Pons (tissue), 1 donor: ENCODE results near the gene FOLH1.
"Not testable (repeated sequence)": the region's sequence is repeated elsewhere in the genome, so short reads cannot be mapped to it uniquely, and the experiment has no call there.

Experiments
- DNase-seq: peaks from one replicate; pipeline ENCODE4 v3.0.0-alpha.2; 2016; ENCODE audit warnings: low spot score

The FOLH1 gene

DNA sequence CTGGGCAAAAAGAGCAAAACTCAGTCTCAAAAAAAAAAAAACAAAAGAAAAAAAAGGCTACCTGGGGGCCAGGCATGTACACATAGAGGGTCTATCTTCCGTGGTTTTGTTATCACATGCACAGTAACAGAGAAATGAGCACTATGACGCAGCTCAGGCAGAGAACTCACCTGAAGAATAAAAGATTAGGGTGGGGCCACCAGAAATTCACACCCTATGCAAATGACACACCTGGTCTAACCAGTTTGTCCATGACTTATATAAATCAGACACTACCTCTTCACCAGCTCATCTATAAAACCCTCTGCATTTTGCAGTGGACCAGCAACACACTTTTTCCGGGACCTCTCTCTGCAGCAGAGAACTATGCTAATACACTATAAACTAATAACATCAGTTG is 30.5 kb downstream of the FOLH1 start:
- not testable (repeated sequence) for DNase-seq

- not testable (repeated sequence) for DNase-seq
Measured at GRCh38 chr11:49175378-49175777, 33.0 kb downstream of the FOLH1 start.

GRCh38 chr11:49174691-49175366 is 33.6 kb downstream of the FOLH1 start:
- DNase-seq, result not testable (repeated sequence)

DNA sequence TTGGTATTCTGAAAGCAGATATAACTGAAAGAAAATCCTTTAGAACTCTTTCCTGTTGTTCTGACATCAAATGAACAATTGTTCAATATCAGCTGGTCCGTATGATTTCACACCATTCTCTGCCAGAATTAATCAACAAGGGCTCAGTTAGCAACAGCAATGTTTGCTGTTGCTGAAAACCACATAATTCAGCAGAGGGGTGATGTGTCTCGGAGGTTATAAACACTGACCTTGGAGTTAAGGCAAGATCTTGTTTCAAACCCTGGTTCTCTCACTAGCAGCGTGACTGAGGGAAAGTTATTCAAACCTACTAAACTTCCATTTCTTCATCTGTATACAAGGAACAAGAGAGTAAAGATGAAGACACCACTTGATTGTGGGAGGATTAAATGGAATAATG is 36.8 kb downstream of the FOLH1 start:
- DNase-seq, result peak; percentile 94

GRCh38 chr11:49169579-49169978 is 38.8 kb downstream of the FOLH1 start:
- DNase-seq, result not testable (repeated sequence)

GRCh38 chr11:49168992-49169391 is 39.4 kb downstream of the FOLH1 start:
- DNase-seq, result not testable (repeated sequence)

DNA sequence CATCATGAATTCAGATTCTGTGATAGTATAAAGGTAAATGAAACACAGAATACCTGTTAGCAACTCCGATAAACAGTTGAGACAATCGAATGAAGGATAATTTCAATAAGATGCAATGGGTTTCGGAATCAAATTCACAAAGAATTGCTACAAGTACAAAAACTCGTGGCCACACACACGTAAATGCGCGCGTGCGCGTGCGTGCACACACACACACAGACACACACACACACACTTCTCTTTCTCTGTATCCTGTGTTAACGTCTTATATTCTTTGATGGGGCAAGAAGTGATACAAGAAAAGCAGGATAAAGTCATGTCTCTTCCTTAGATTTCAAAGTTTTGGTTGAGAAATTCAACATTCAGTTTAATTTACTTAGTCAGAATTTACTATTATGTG is 57.2 kb downstream of the FOLH1 start:
- no peak for DNase-seq

DNA sequence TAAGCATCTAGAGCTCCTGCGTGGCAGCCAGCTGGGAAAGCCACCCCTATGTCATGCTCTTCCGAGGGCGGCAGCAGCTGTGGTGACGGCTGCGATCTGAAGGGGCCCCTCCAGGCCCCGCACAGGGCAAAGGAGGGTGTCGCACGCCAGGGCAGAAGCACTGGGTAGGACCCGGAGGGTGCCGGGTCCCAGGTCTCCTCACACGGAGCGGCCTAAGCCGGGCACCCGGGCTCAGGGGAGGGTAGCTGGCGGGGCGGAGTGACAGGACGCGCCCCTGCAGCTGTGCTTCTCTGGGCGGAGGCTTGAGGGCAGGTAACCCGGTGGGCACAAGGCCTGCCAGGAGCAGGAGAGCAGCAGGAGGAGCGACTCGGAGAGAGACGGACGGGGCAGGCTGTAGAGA is 106.0 kb downstream of the FOLH1 start:
- not testable (repeated sequence) for DNase-seq
